Stimulated activated CD8-positive, alpha-beta memory T cell treated with anti-CD3 and anti-CD28 coated beads, Interleukin-2, amount 100 ng/mL, for 1 hour (primary cell): ENCODE results near the gene CCT7.

Source experiments
- DNase-seq, 2 donors: peaks; one replicate each; pipeline ENCODE4 v3.0.0-alpha.2; 2020; ENCODE audit warnings: low read depth in 2 of 2

CCT7 gene

DNA sequence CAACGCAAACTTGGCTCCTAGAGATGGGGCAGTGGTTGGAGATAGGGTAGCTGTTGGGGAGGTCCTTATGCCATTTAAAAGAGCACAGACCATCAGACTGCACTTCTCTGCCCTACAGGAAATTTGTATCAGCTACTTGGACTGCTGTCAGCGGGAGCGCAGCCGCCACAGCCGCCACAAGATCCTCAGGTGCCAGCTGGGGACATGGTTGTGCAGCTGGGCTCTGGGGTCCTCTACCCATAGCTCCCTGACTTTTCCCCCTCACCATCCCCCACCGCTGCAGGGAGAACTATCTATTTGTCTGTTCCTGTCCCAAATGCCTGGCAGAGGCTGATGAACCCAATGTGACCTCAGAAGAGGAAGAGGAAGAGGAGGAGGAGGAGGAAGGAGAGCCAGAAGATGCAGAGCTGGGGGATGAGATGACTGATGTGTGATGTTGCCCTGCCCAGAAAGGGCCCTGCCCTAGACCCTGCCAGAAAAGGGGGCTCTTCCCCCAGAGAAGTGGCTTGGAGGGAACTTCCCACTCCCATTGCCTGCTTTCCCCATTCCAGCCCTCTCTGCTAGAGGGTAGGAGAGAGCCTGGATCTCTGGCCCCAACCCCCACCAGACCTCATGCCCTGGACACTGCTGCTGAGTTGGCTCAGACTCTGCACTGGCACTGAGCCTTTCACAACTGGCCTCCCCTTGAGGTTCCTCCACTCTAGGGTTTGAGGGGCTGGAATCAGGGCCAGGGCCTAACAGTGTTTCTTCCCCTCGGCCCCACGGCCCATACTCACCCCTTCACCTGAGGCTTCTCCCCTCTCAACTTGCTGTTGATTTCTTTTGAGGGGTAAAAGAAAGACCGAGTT lies 8.4 kb upstream of the CCT7 start:
- no peak for DNase-seq

GRCh38 chr2:73227086-73227485 lies 7.0 kb upstream of the CCT7 start:
- DNase-seq = no peak

- no peak for DNase-seq
These were observed 5.5 kb upstream of the CCT7 start for GRCh38 chr2:73228631-73229030.

DNA sequence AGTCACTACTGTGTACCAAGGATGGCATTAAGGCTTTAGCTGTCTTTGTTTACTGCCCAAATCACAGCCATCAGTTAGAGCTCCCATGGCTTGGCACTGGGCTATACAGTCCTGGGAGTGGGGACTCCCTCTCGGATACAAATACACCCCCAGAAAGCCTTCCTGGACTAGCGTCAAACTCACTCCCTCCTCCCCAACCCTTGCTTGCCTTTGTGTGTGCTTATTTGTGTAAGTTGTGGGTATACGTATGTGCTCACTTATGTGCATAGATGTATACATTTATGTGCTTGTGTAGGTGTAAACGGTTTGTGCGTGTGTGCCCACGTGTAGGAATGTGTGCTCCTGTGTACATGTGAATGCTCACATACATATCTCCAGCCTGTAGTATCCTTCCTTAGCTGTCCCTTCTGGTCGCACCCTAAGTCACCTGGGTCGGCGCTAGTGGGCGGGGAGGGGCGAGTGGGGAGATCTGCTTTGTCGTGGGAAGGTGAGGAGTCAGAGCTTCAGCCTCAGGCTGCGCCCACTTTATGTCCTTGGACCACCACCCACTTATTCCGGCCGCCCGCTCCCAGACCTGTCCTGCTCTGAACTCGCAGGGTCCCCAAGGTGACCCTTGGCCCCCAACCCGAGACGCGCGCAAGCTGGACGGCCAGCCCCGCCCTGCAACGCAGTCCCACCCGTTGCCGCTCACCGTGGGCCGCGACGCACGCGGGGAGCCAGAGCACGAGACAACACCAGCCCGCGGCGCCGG lies 1.5 kb upstream of the CCT7 start:
- DNase-seq = no peak

DNA sequence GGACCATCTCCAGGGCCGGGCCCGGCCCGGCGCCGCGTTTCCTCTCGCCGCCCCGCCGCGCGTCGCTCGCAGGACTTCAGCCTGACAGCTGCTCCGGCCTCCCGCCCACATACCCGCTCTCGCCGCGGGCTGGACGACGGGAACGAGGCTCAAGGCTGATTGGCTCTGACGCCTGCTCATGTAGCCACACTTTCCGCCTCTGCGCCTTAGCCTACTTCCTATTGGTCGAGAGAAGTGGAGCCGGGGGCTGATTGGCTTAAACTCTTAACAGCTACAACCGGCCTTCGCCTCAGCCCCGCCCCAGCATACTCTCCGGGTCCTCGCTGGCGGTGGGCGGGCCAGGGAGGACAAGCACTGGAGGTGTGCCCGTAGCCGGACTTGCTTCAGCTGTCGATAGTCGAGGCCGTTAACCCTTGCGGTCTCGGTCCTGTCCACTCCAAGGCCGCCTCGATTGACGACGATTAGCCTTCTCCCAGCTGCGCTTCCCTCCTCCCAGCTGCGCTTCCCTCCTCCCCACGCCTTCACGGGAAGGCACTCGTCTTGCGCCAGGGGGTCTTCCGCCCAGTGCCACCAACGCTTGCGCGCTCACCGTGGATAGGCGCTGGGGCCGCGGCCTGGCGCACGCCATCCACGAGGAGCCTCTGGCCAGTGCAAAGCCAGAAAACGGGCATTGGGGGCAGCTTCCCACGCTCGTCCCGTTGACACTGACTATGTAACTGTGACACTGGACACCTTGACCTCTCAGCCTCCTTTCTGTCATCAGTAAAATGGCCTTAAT lies 765 bp upstream of the CCT7 start, which contains the start of gene PRADC1:
TSS of gene PRADC1 (minus strand) at position 86 of the 778 bp plus-strand sequence. CDS start at position 7, 79 bp downstream.
- peak; percentile 89 to 90 for DNase-seq

DNA sequence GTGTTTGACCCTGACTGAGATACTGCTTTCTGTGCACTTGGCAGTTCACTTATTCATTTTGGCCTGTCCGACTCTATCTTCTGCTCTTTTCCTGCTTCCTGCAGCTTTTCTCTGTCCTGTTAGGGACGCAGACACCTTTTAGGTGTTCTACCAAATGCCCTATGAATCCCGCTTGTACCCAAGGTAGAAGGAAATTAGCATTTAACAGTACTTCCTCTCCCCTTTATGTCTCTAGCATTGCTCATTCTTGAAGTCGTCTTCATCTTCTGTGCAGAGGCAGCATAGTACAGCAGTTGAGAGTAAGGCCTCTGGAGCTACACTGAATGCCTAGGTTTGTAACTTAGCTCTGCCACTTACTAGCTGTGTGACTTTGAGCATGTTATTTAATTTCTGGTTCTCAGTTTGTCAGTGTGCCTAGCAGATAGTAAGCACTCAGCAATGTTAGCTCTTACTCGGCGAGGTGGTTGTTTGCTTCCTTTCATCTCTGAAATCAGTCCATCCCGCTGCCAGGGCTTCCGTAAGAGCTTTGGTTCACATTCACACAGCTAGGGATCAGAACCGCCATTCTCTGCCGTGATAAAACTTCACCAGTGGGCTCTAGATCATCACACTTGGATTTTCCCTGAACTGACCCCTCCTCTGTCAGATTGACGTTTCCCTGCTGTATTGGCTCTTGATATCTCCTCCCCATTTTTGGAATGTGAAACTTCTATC lies 1.4 kb downstream of the CCT7 start:
- DNase-seq = no peak

DNA sequence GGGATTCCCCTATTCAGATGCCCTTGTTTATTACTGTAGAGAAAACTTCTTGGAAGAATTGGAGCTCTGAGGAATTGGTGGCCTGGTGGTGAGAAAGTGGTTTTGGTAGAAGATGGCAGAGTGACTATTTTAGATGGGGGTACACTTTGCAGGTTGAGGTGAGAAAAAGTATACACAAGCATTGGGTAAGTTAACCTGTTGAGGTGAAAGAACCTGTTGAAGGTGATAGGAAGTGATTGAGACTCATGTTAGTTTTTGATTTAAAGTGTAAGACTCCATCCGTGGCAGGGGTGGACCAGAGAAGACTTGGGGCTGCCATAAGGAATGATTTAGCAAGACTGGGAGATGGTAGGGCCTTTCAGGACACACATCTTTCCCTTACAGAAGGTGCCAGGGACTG lies 3.1 kb downstream of the CCT7 start:
- DNase-seq = no peak

DNA sequence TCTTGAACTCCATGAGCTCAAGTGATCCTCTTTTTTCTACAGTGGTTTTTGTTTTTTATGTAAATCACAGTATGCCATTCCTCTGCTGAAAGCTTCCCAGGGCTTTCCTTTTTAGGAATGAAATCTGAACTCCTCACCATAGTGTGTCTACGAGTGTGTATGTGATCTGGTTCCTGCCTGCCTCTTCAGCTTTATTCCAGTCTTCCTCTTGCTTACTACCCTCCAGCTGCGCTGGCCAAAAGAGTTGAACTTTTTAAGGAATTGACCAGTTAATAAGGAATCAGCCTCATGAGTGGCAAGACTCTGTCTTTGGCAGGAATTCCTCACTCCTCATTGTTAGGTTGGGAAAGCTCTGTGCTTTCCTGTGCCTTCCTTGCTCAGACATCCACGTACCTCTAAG lies 4.0 kb downstream of the CCT7 start:
- no peak for DNase-seq

GRCh38 chr2:73238976-73239375 lies 4.9 kb downstream of the CCT7 start:
- no peak for DNase-seq

- no peak for DNase-seq
These were observed 5.7 kb downstream of the CCT7 start for GRCh38 chr2:73239776-73240175.

DNA sequence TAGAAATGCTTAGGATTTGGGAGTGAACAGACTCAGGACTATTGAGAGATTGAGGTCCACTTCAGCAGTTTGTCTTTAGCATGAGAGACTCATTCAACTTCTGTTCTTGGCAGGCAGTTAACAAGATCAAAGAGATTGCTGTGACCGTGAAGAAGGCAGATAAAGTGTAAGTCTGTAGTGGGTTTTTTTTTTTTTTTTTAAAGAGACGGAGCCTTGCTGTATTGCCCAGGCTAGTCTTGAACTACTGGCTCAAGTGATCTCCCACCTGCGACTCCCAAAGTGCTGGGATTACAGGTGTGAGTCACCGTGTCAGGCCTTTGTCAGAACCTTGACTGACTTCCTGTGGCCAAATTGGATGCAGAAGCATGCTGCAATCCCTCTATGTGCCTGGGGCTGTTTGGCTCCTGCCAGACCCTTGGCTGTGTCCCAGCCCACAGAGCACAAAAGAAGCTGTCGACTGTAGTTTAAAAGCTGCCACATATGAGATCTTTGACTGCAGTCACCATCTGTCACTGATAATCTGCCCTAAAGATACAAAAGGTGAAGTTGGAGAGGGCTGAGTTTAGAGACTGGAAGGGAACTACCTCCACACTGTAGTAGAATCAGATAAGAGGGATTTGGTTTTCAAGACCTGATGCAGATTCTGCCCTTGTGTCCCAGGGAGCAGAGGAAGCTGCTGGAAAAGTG lies 9.9 kb downstream of the CCT7 start:
- DNase-seq = no peak

GRCh38 chr2:73244580-73244979 lies 10.5 kb downstream of the CCT7 start:
- DNase-seq = no peak

- DNase-seq = no peak
These were observed 12.7 kb downstream of the CCT7 start for GRCh38 chr2:73246850-73247249.

DNA sequence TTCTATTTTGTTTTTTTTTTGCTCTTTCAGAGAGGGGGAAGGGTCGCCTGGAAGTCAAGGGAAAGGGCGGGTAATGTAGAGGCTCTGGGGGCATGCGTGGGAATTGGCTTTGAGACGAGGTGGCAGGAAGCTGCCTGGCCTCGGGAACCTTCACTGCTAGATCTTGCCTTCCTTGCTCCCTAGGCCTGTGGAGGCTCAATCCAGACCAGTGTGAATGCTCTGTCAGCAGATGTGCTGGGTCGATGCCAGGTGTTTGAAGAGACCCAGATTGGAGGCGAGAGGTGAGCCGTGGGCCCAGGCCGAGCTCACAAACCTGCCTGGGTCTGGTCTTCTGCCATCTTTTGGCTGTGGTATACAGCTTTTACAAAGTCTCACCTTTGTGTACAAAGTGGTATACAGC lies 15.5 kb downstream of the CCT7 start:
- no peak for DNase-seq

- no peak for DNase-seq
These were observed 17.1 kb downstream of the CCT7 start for GRCh38 chr2:73250872-73251846.

- DNase-seq = no peak
These were observed 18.3 kb downstream of the CCT7 start for GRCh38 chr2:73252238-73253027.

DNA sequence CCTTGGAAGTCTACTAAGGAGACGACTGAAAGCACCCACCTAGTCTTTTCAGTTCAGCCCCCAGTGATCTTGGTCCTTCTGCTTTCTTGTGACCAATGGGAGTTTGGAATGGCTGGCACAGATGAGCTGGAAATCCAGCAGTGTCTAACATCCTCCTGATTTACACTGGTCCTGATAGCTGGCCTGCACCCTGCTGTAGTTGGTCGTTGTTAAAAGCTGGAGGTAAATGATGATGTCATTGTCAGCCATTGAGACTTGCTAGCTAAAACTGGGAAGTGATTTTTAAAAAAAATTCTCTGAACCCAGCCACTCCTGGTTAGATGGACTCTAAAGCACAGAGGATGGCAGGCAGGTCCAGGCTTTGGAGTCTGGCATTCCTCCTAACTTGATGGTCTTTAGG lies 19.3 kb downstream of the CCT7 start:
- no peak for DNase-seq

DNA sequence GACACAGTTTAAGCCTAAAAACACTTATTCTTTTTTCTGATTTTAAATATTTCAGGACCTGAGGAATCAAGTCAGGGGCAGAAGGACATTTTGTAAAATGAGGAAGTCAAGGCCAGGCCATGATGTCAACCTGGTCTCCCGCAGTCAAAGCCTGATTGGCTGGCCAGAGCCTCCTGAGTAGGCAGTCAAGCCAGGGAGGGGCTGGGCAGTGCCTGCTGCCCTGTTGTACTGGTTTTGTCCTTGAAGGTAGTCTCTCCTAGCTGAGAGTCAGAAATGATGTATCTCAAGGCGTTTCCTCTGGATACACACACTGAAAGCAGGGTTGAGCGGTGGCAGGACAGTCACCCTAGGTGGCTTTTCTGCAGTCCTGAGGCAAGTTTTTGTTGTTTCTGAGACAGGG lies 19.8 kb downstream of the CCT7 start:
- no peak for DNase-seq
